ENCODE data around the gene RPUSD1.

- TF ChIP-seq CTCF (IDR thresholded peaks at IDR 0.05; ENCODE audit: poor library complexity): no peak
- TF ChIP-seq EZH2 (IDR thresholded peaks at IDR 0.05; ENCODE audit: borderline replicate concordance): no peak
- TF ChIP-seq EZH2phosphoT487 (IDR thresholded peaks at IDR 0.05; ENCODE audit: low read depth, severe bottlenecking, unreplicated experiment): no peak
Observed at GRCh38 chr16:796296-797119, 8.3 kb upstream of the RPUSD1 start.
